ENCODE results near the gene HOXA4. TPM values are rescaled to one million over a fixed set of nuclear protein-coding genes. Genes with fewer than 3 reads are reported as not detected.
A peak's percentile ranks its signal among the peaks of the same experiment; 100 is the strongest.

The HOXA4 gene
- total and polyA plus RNA-seq, 2 experiments from 2014 or later = 0.69 to 1.3 TPM

DNA sequence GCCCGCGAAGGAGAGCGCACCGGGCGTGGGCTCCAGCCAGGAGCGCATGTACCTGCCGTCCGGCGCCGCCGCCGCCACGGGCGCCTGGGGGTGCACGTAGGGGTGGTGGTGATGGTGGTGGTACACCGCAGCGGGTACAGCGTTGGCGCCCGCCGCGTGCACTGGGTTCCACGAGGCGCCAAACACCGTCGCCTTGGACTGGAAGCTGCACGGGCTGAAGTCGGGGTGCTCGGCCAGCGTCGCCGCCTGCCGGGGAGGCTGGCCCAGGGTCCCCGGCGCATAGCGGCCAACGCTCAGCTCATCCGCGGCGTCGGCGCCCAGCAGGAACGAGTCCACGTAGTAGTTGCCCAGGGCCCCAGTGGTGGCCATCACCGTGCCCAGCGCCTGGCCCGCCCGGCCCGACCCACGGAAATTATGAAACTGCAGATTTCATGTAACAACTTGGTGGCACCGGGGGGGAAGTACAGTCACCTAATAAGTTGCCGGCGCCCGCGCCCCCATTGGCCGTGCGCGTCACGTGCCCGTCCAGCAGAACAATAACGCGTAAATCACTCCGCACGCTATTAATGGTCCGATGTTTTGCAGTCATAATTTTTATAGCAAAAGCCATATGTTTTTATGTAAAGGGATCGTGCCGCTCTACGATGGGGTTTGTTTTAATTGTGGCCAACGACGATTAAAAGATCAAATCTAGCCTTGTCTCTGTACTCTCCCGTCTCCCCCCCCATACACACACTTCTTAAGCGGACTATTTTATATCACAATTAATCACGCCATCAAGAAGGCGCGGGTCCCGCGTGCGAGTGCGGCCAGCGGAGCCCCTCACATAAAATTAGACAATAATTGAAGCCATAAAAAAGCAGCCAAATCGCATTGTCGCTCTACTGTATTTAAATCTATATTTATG, 34.8 kb upstream of the HOXA4 start, which contains the start of gene HOXA9:
TSS of gene HOXA9 (minus strand) at position 449 of the 907 bp plus-strand sequence. CDS start at position 369, 80 bp downstream.
- Histone ChIP-seq H3K36me3 (replicated peaks; ENCODE audit: insufficient read depth, low read depth) (no peaks in the 10 kb centered on the region), H3K4me3 (peak within 1 kb of the TSS; percentile 29), H3K79me2 (peaks cover 79% of the 10 kb centered on the region), H3K27ac (peak within 1 kb of the TSS; percentile 96), H3K4me2 (peak within 1 kb of the TSS; percentile 96), H3K9me2 (replicated peaks; ENCODE audit: insufficient read depth) (no peaks in the 10 kb centered on the region), H4K20me1 (ENCODE audit: insufficient read depth, poor library complexity, severe bottlenecking) (peaks cover 2% of the 10 kb centered on the region), H3K4me1 (ENCODE audit: insufficient read depth) (peaks cover 27% of the 10 kb centered on the region), H3K27me3 (peaks cover 92% of the 10 kb centered on the region), H2AFZ (peak within 1 kb of the TSS; percentile 14), H3K9me3 (ENCODE audit: low read depth) (no peaks in the 10 kb centered on the region)
- TF ChIP-seq, protein P1, sequence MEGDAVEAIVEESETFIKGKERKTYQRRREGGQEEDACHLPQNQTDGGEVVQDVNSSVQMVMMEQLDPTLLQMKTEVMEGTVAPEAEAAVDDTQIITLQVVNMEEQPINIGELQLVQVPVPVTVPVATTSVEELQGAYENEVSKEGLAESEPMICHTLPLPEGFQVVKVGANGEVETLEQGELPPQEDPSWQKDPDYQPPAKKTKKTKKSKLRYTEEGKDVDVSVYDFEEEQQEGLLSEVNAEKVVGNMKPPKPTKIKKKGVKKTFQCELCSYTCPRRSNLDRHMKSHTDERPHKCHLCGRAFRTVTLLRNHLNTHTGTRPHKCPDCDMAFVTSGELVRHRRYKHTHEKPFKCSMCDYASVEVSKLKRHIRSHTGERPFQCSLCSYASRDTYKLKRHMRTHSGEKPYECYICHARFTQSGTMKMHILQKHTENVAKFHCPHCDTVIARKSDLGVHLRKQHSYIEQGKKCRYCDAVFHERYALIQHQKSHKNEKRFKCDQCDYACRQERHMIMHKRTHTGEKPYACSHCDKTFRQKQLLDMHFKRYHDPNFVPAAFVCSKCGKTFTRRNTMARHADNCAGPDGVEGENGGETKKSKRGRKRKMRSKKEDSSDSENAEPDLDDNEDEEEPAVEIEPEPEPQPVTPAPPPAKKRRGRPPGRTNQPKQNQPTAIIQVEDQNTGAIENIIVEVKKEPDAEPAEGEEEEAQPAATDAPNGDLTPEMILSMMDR (IDR thresholded peaks at IDR 0.05; ENCODE audit: poor library complexity) = no peak
- TF ChIP-seq EZH2 (IDR thresholded peaks at IDR 0.05; ENCODE audit: borderline replicate concordance) = peak; percentile 84
- WGBS (ENCODE audit: low lambda C conversion rate, missing lambda C conversion rate) = 21% methylated on average over 78 of the region's 82 CpGs
- DNase-seq (ENCODE audit: low spot score) = no peak

DNA sequence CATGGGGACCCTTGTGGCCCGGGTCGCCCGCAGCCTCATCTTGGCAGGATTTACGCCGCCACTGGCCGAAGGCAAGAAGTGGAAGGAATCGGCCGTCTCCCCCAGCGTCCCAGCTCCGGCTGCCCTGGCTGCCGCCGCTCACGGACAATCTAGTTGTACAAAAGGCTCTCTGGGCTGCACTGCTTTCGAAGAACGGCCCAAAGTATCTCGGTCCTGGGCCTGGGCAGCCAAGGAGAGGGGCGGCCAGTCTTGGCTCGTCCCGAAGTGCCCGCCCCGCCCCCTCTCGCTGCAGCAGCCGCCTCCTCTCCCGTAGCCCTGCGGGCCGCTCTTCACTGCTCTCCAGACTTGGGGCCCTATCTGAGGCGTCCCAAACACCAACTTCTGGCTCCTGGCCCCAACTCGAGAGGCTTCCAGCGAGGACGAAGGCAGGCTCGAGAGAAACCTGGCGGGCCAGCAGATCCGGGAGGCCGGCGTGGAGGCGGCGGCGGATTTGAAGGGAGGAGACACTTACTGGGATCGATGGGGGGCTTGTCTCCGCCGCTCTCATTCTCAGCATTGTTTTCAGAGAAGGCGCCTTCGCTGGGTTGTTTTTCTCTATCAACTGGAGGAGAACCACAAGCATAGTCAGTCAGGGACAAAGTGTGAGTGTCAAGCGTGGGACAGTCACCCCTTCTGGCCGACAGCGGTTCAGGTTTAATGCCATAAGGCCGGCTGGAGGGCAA, 34.0 kb upstream of the HOXA4 start:
- 23% methylated on average over 37 of the region's 47 CpGs for WGBS (ENCODE audit: low lambda C conversion rate, missing lambda C conversion rate)
- Histone ChIP-seq H2AFZ (no peak overlapping the region), H3K27ac (peak overlapping the region; percentile 96), H3K4me1 (ENCODE audit: insufficient read depth) (peaks cover 29% of the 10 kb centered on the region), H3K9me2 (replicated peaks; ENCODE audit: insufficient read depth) (no peaks in the 10 kb centered on the region), H3K79me2 (peaks cover 72% of the 10 kb centered on the region), H3K9me3 (ENCODE audit: low read depth) (no peaks in the 10 kb centered on the region), H3K4me3 (peak overlapping the region; percentile 12), H3K36me3 (replicated peaks; ENCODE audit: insufficient read depth, low read depth) (no peaks in the 10 kb centered on the region), H3K4me2 (peak overlapping the region; percentile 96), H3K27me3 (peaks cover 92% of the 10 kb centered on the region), H4K20me1 (ENCODE audit: insufficient read depth, poor library complexity, severe bottlenecking) (no peaks in the 10 kb centered on the region)
- no peak for DNase-seq (ENCODE audit: low spot score)
- TF ChIP-seq, protein P1 (IDR thresholded peaks at IDR 0.05; ENCODE audit: poor library complexity) = peak; percentile 8
- TF ChIP-seq EZH2phosphoT487 (IDR thresholded peaks at IDR 0.05; ENCODE audit: low read depth, severe bottlenecking, unreplicated experiment) (peak; percentile 26), EZH2 (IDR thresholded peaks at IDR 0.05; ENCODE audit: borderline replicate concordance) (peak; percentile 91)

DNA sequence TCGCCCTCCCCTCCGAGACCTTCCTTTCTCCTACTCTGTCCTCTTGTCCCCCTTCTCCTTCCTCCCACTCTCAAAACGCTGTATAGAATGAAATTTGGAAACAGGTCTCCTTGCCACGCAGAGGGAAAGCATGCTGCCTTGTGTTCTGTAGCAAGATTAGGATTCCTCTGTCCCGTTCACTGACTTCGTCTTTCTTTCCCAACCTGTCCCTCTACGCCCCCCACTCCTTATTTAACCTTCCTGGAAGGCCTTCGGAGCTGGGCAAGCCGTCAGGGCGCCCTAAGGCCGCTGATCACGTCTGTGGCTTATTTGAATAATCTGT, 33.4 kb upstream of the HOXA4 start:
- Histone ChIP-seq H3K36me3 (replicated peaks; ENCODE audit: insufficient read depth, low read depth) (no peaks in the 10 kb centered on the region), H3K4me1 (ENCODE audit: insufficient read depth) (peaks cover 26% of the 10 kb centered on the region), H4K20me1 (ENCODE audit: insufficient read depth, poor library complexity, severe bottlenecking) (no peaks in the 10 kb centered on the region), H2AFZ (no peak overlapping the region), H3K79me2 (peaks cover 67% of the 10 kb centered on the region), H3K9me3 (ENCODE audit: low read depth) (no peaks in the 10 kb centered on the region), H3K4me3 (no peak overlapping the region), H3K27ac (peak overlapping the region; percentile 96), H3K27me3 (peaks cover 92% of the 10 kb centered on the region), H3K9me2 (replicated peaks; ENCODE audit: insufficient read depth) (no peaks in the 10 kb centered on the region), H3K4me2 (peak overlapping the region; percentile 96)
- WGBS (ENCODE audit: low lambda C conversion rate, missing lambda C conversion rate) = 24% methylated on average over 12 of the region's 12 CpGs
- no peak for DNase-seq (ENCODE audit: low spot score)
- TF ChIP-seq, protein P1 (IDR thresholded peaks at IDR 0.05; ENCODE audit: poor library complexity) = no peak
- TF ChIP-seq EZH2phosphoT487 (IDR thresholded peaks at IDR 0.05; ENCODE audit: low read depth, severe bottlenecking, unreplicated experiment) (no peak), EZH2 (IDR thresholded peaks at IDR 0.05; ENCODE audit: borderline replicate concordance) (no peak)
